HFFc6 (cell line): Measurements from ENCODE around the gene B3GNT8. TPM values are rescaled to one million over a fixed set of nuclear protein-coding genes. Genes with fewer than 3 reads are reported as not detected.
A peak's percentile ranks its signal among the peaks of the same experiment; 100 is the strongest.
"Not testable (repeated sequence)": the region's sequence is repeated elsewhere in the genome, so short reads cannot be mapped to it uniquely, and the experiment has no call there.

Source experiments
- DNase-seq: peaks from one replicate; pipeline ENCODE4 v3.0.0-alpha.2; 2018
- H3K27ac Mint-ChIP-seq: 2 replicates; pipeline ENCODE4 v1.8.0; 2020; ENCODE audit warnings: mild to moderate bottlenecking, mixed read lengths
- H3K27me3 Mint-ChIP-seq: 2 replicates; pipeline ENCODE4 v1.8.0; 2021; ENCODE audit warnings: mild to moderate bottlenecking, moderate library complexity, mixed read lengths; ENCODE audit not compliant: insufficient read depth
- H3K36me3 Mint-ChIP-seq: 2 replicates; pipeline ENCODE4 v1.8.0; 2021; ENCODE audit warnings: low read depth, mixed read lengths
- H3K4me1 Mint-ChIP-seq: 2 replicates; pipeline ENCODE4 v1.8.0; 2020; ENCODE audit warnings: low read depth, mixed read lengths
- H3K4me3 Mint-ChIP-seq: 2 replicates; pipeline ENCODE4 v1.8.0; 2020; ENCODE audit warnings: mild to moderate bottlenecking, moderate library complexity, mixed read lengths
- H3K9me3 Mint-ChIP-seq: 2 replicates; pipeline ENCODE4 v1.8.0; 2020; ENCODE audit warnings: mild to moderate bottlenecking, mixed read lengths
- total RNA-seq, 6 experiments: library from RNA; stranded (reverse); fragmentation: NEBNext Ultra II Directional; extraction: Animal tissue kit (Norgen Biotek cat#: 25700); gene quantifications; 2 replicates in 1 of 6; 3 replicates in 5 of 6; pipeline ENCODE4 v1.2.3, GENCODE V29; 2021
- TF ChIP-seq, protein P1 (sequence below): fragments of 200-600 bp; sonication (generic); IDR thresholded peaks from 2 replicates; pipeline ENCODE4 v1.5.0; 2021; ENCODE audit warnings: antibody characterized with exemption, mild to moderate bottlenecking

The B3GNT8 gene
- total RNA-seq, 6 experiments from 2014 or later = 0.47 to 2.1 (median 0.99) TPM

DNA sequence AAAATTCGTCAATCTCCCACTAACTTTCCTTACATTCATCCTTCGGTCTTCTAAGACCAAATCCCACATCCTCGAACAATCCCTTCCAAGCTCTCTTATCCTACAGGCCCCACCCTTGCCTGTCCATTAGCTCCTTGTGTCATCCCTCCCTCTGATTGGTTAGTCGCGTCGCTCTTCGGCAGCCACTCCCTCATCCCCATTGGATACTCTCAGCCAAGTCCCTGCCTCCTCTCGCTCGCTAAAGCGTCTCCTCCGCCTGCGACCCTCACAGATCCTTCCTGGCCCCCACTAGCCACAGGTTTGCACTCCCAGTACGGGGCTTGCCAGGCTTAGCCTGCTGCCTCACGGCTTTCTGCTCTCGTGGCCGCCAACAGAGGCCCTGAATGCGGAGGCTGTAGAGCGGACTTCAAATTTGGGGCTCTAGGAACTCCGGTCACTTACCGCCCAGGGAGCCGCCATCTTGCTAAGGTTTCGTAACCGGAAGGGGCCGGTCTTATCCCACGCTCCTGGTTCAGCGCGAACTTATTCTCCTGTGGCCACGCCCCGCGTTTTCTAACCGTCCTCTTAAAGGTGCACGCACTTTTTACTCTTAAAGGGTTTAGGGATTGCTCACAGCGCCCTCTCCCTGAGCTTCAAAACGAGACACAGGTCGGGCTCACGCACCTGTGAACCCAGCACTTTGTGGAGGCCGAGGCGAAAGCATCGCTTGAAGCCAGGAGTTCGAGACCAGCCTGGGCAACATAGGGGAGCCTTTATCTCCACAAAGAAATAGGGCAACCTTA lies 12.5 kb upstream of the B3GNT8 start, which contains the start of gene DMAC2:
Gene DMAC2, minus strand, starts transcription at position 472 of the 782 bp plus-strand sequence. Its CDS starts 13 bp downstream, at position 459.
- peaks cover 10% of the 10 kb centered on the region; the same call in 1 of the 2 replicates for H3K4me1 Mint-ChIP-seq
- H3K4me3 Mint-ChIP-seq = no peak within 1 kb of the TSS
- TF ChIP-seq, protein P1, sequence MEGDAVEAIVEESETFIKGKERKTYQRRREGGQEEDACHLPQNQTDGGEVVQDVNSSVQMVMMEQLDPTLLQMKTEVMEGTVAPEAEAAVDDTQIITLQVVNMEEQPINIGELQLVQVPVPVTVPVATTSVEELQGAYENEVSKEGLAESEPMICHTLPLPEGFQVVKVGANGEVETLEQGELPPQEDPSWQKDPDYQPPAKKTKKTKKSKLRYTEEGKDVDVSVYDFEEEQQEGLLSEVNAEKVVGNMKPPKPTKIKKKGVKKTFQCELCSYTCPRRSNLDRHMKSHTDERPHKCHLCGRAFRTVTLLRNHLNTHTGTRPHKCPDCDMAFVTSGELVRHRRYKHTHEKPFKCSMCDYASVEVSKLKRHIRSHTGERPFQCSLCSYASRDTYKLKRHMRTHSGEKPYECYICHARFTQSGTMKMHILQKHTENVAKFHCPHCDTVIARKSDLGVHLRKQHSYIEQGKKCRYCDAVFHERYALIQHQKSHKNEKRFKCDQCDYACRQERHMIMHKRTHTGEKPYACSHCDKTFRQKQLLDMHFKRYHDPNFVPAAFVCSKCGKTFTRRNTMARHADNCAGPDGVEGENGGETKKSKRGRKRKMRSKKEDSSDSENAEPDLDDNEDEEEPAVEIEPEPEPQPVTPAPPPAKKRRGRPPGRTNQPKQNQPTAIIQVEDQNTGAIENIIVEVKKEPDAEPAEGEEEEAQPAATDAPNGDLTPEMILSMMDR = peak; percentile 63
- peaks cover 11% of the 10 kb centered on the region; the same call in 1 of the 2 replicates for H3K36me3 Mint-ChIP-seq
- H3K9me3 Mint-ChIP-seq = no peaks in the 10 kb centered on the region
- peaks cover 13% of the 10 kb centered on the region for H3K27me3 Mint-ChIP-seq
- DNase-seq = peak; percentile 92
- H3K27ac Mint-ChIP-seq = no peak within 1 kb of the TSS

DNA sequence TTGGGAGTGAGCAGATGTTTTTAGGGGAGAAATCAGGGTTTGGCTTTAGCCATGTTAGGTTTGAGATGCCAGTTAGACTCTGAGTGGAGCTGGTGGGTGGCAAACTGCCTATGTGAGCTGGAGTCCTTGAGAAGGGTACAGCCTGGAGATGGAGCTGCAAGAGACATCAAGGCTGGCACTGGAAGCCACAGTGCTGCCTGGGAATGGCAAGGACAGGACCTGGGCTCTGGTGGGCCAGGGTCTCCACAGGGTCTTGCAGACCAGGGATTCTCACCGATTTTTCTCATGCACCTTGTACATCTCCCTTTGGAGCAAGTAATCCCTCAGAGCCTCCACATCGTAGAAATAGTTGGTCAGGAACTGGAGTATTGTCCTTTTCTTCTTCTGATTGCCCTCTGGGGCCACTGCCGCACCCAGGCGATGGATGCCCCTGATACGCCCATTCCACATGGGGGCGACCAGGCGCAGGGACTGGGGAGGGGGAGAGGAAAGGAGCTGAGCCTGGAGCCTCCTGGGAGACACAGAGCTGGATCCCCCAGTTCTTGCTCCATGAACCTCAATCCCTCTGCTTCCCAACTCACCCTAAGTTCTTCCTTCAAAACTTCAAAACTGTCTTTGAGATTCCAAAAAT lies 10.9 kb upstream of the B3GNT8 start:
- peaks cover 2% of the 10 kb centered on the region; the same call in 1 of the 2 replicates for H3K27me3 Mint-ChIP-seq
- no peak for DNase-seq
- H3K9me3 Mint-ChIP-seq = no peaks in the 10 kb centered on the region
- peaks cover 16% of the 10 kb centered on the region; the same call in 1 of the 2 replicates for H3K36me3 Mint-ChIP-seq
- TF ChIP-seq, protein P1 = no peak
- H3K27ac Mint-ChIP-seq = no peak overlapping the region
- H3K4me3 Mint-ChIP-seq = no peak overlapping the region
- H3K4me1 Mint-ChIP-seq = peaks cover 10% of the 10 kb centered on the region; the same call in 1 of the 2 replicates

DNA sequence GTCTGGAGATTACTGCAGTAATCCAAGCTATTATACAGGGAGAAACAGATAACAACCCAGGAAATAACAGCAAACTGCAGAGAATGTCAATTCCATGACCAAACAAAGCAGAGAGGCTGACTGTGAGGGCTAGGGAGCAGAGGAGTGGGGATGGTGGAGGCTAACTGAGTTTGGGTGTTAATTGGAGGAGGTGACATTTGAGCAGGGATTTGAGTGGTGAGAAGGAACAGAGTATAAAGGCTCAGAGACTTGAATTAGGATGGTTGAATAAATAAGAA lies 9.4 kb upstream of the B3GNT8 start:
- H3K27ac Mint-ChIP-seq = no peak overlapping the region
- H3K9me3 Mint-ChIP-seq = no peaks in the 10 kb centered on the region
- no peak overlapping the region for H3K4me3 Mint-ChIP-seq
- peaks cover 10% of the 10 kb centered on the region; the same call in 1 of the 2 replicates for H3K4me1 Mint-ChIP-seq
- H3K27me3 Mint-ChIP-seq = peaks cover 2% of the 10 kb centered on the region; the same call in 1 of the 2 replicates
- DNase-seq = no peak
- TF ChIP-seq, protein P1 = no peak
- H3K36me3 Mint-ChIP-seq = peaks cover 23% of the 10 kb centered on the region; the same call in 1 of the 2 replicates

DNA sequence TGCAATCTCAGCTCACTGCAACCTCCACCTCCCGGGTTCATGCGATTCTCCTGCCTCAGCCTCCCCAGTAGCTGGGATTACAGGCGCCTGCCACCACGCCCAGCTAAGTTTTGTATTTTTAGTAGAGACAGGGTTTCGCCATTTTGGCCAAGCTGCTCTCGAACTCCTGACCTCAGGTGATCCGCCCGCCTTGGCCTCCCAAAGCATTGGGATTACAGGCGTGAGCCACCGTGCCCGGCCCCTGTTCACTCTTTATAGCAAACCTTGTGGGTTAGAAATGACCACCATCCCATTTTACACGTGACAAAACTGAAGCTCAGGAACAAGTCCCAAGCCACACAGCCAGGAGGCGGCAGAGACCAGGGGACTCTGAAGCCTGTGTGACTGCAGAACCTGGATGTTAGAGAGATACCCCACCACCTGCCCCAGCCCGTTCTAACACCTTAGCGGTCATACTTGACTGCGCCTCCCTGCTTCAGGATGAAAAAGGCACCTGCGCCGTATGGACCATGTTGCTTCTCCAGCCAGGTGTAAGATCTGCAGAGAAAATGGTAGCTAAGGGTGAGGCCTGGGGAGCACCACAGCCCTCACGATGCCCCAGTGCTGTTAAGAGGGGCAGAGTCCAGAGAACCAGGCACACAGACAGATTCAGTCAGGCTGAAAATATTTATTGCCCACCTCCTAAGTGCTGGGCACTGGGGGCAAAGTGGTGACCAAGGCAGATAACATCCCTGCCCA lies 8.9 kb upstream of the B3GNT8 start:
- no peak overlapping the region for H3K27ac Mint-ChIP-seq
- H3K4me1 Mint-ChIP-seq = peaks cover 14% of the 10 kb centered on the region
- DNase-seq = no peak
- H3K27me3 Mint-ChIP-seq = no peaks in the 10 kb centered on the region; the same call in 1 of the 2 replicates
- H3K9me3 Mint-ChIP-seq = no peaks in the 10 kb centered on the region
- peaks cover 23% of the 10 kb centered on the region; the same call in 1 of the 2 replicates for H3K36me3 Mint-ChIP-seq
- TF ChIP-seq, protein P1 = 0 out of 2 replicates have a peak, but pooled peaks have one; percentile 15
- H3K4me3 Mint-ChIP-seq = no peak overlapping the region

DNA sequence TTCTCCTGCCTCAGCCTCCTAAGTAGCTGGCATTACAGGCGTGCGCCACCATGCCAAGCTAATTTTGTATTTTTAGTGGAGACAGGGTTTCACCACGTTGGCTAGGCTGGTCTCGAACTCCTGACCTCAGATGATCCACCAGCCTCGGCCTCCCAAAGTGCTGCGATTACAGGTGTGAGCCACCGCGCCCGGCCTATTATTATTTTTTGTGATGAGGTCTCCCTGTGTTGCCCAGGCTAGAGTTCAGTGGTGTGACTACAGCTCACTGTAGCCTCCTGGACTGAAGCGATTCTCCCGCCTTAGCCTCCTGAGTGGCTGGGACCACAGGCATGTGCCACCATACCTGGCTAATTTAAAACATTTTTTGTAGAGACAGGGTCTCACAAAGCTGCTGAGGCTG lies 8.2 kb upstream of the B3GNT8 start:
- H3K27ac Mint-ChIP-seq, DNase-seq, H3K4me3 Mint-ChIP-seq, H3K9me3 Mint-ChIP-seq, H3K27me3 Mint-ChIP-seq: not testable (repeated sequence)
- peaks cover 15% of the 10 kb centered on the region for H3K4me1 Mint-ChIP-seq
- H3K36me3 Mint-ChIP-seq = peaks cover 23% of the 10 kb centered on the region; the same call in 1 of the 2 replicates
